Parathyroid adenoma (tissue), 2 donors: ENCODE results near the gene LRBA.

Source experiments
- H2AFZ ChIP-seq: fragments of 300-600 bp; sonication (generic); one replicate; pipeline ENCODE4 v1.7.0; 2017; ENCODE audit warnings: antibody characterized with exemption, mild to moderate bottlenecking
- H3K27ac ChIP-seq: fragments of 300-600 bp; sonication (generic); one replicate; pipeline ENCODE4 v1.7.0; 2017
- H3K27me3 ChIP-seq: fragments of 300-600 bp; sonication (generic); one replicate; pipeline ENCODE4 v1.7.0; 2017; ENCODE audit warnings: low read length; ENCODE audit not compliant: control insufficient read depth, insufficient read depth
- H3K36me3 ChIP-seq: fragments of 300-600 bp; sonication (generic); one replicate; pipeline ENCODE4 v1.7.0; 2017; ENCODE audit warnings: low read length; ENCODE audit not compliant: control insufficient read depth, insufficient read depth
- H3K4me1 ChIP-seq: fragments of 300-600 bp; sonication (generic); one replicate; pipeline ENCODE4 v1.7.0; 2017; ENCODE audit warnings: control low read depth
- H3K4me2 ChIP-seq: fragments of 300-600 bp; sonication (generic); one replicate; pipeline ENCODE4 v1.7.0; 2017; ENCODE audit warnings: low read length
- H3K4me3 ChIP-seq: fragments of 300-600 bp; sonication (generic); one replicate; pipeline ENCODE4 v1.7.0; 2017; ENCODE audit warnings: low read depth, low read length
- H3K79me2 ChIP-seq: fragments of 300-600 bp; sonication (generic); one replicate; pipeline ENCODE4 v1.7.0; 2017; ENCODE audit warnings: control low read depth
- H3K9ac ChIP-seq: fragments of 300-600 bp; sonication (generic); one replicate; pipeline ENCODE4 v1.7.0; 2017; ENCODE audit warnings: mild to moderate bottlenecking
- H3K9me3 ChIP-seq: fragments of 300-600 bp; sonication (generic); one replicate; pipeline ENCODE4 v1.7.0; 2017; ENCODE audit warnings: low read length; ENCODE audit not compliant: control insufficient read depth
- CTCF ChIP-seq: fragments of 300-600 bp; sonication (generic); IDR thresholded peaks from one replicate; pipeline ENCODE4 v1.7.0; 2017; ENCODE audit warnings: antibody characterized with exemption, mild to moderate bottlenecking
- donor health status: primary hyperparathyroidism.

Gene LRBA

DNA sequence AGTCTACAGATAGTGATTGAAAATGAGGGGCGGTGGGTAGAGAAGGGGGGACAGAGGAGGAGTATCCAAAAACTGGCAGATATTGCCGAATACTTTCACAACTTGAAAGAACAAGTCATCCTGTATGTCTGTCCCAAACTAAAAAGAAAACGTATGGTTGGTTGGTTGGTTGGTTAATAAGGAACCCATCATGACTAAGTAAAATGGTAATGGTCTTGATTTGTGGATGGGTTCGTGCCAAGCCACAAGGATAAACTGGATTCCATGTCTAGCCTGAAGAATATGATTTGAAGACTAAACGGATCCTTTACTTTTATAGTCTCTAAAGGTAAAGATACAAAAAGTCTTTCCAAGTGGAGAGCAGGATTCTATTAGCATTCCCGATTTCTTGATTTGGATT, 728.4 kb downstream of the LRBA start:
- Histone ChIP-seq H3K27ac (no peak overlapping the region), H3K36me3 (no peaks in the 10 kb centered on the region), H3K4me3 (no peak overlapping the region), H3K4me1 (no peaks in the 10 kb centered on the region), H3K9me3 (no peaks in the 10 kb centered on the region), H2AFZ (no peak overlapping the region), H3K27me3 (no peaks in the 10 kb centered on the region), H3K79me2 (no peaks in the 10 kb centered on the region), H3K4me2 (no peak overlapping the region), H3K9ac (no peak overlapping the region)
- TF ChIP-seq CTCF, result no peak

DNA sequence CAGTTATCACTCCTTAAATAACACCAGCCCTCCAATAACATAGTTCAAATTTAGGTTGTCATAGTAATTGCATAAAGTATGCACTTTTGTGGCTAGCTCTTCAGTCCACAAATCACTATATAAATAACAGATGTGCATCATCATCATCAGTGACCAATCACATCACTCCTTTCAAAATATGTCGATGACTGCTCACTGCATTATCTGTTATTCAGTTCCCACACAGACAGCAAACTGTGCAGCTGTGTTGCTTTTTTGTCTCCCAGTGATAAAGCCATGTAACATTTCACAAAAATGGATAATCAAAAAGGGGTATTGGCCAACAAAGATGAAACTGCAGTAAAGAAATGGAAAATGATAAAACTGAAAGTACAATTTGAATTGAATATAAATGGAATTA, 731.4 kb downstream of the LRBA start:
- H3K4me2 ChIP-seq, result no peak overlapping the region
- no peaks in the 10 kb centered on the region for H3K79me2 ChIP-seq
- H2AFZ ChIP-seq, result no peak overlapping the region
- no peaks in the 10 kb centered on the region for H3K27me3 ChIP-seq
- H3K4me1 ChIP-seq, result no peaks in the 10 kb centered on the region
- no peak overlapping the region for H3K4me3 ChIP-seq
- H3K9me3 ChIP-seq, result no peaks in the 10 kb centered on the region
- TF ChIP-seq CTCF, result no peak
- no peak overlapping the region for H3K9ac ChIP-seq
- no peak overlapping the region for H3K27ac ChIP-seq
- no peaks in the 10 kb centered on the region for H3K36me3 ChIP-seq

GRCh38 chr4:150280975-150281374, 734.1 kb downstream of the LRBA start:
- no peak for TF ChIP-seq CTCF
- no peaks in the 10 kb centered on the region for H3K79me2 ChIP-seq

GRCh38 chr4:150280081-150280895, 734.8 kb downstream of the LRBA start:
- no peak for TF ChIP-seq CTCF
- Histone ChIP-seq H3K27me3 (no peaks in the 10 kb centered on the region), H3K9ac (no peak overlapping the region), H3K4me2 (no peak overlapping the region), H3K36me3 (no peaks in the 10 kb centered on the region), H3K79me2 (no peaks in the 10 kb centered on the region), H3K27ac (no peak overlapping the region), H3K4me1 (no peaks in the 10 kb centered on the region), H2AFZ (no peak overlapping the region), H3K4me3 (no peak overlapping the region), H3K9me3 (no peaks in the 10 kb centered on the region)

More at GRCh38 chr4:150280975-150281374, 734.1 kb downstream of the LRBA start:
- no peak overlapping the region for H3K9ac ChIP-seq
- H3K4me3 ChIP-seq, result no peak overlapping the region
- no peak overlapping the region for H3K27ac ChIP-seq
- H2AFZ ChIP-seq, result no peak overlapping the region
- no peaks in the 10 kb centered on the region for H3K4me1 ChIP-seq
- no peaks in the 10 kb centered on the region for H3K9me3 ChIP-seq
- H3K4me2 ChIP-seq, result no peak overlapping the region
- no peaks in the 10 kb centered on the region for H3K27me3 ChIP-seq
- H3K36me3 ChIP-seq, result no peaks in the 10 kb centered on the region

GRCh38 chr4:150278206-150278605, 736.9 kb downstream of the LRBA start:
- no peak for TF ChIP-seq CTCF
- no peak overlapping the region for H3K4me2 ChIP-seq
- H3K9me3 ChIP-seq, result no peaks in the 10 kb centered on the region
- H3K27ac ChIP-seq, result no peak overlapping the region
- no peaks in the 10 kb centered on the region for H3K4me1 ChIP-seq
- H3K36me3 ChIP-seq, result no peaks in the 10 kb centered on the region
- no peaks in the 10 kb centered on the region for H3K27me3 ChIP-seq
- no peak overlapping the region for H2AFZ ChIP-seq
- no peak overlapping the region for H3K4me3 ChIP-seq
- no peaks in the 10 kb centered on the region for H3K79me2 ChIP-seq
- H3K9ac ChIP-seq, result no peak overlapping the region
